Breast epithelium (tissue), 4 donors: ENCODE results near the gene TSPAN8. TPM values are rescaled to one million over a fixed set of nuclear protein-coding genes. Genes with fewer than 3 reads are reported as not detected.

Experiments
- DNase-seq, 2 donors: peaks; one replicate each; pipeline ENCODE4 v3.0.0-alpha.2; 2019; ENCODE audit warnings: low spot score in 2 of 2
- H3K27ac ChIP-seq, 2 donors: fragments of 200-600 bp; sonication (generic) in 1 of 2; one replicate each; pipeline ENCODE4 v1.5.1; 2016 to 2019; ENCODE audit warnings: mild to moderate bottlenecking in 1 of 2
- H3K27me3 ChIP-seq, 2 donors: fragments of 200-600 bp; sonication (generic) in 1 of 2; one replicate each; pipeline versions ENCODE4 v1.5.1 to v1.6.0; 2017 to 2019; ENCODE audit warnings: control low read depth in 1 of 2, mild to moderate bottlenecking in 1 of 2
- H3K36me3 ChIP-seq: fragments of 200-600 bp; one replicate; pipeline ENCODE4 v1.5.1; 2019
- H3K4me1 ChIP-seq, 2 donors: fragments of 200-600 bp; sonication (generic); one replicate each; pipeline ENCODE4 v1.5.1; 2016 to 2019; ENCODE audit warnings: control low read depth in 1 of 2
- H3K4me3 ChIP-seq, 3 donors: fragments of 200-600 bp; sonication (generic); 1 replicate in 2 of 3; 2 replicates in 1 of 3; pipeline ENCODE4 v1.5.1; 2016 to 2019; ENCODE audit warnings: mild to moderate bottlenecking in 3 of 3, moderate library complexity in 2 of 3
- H3K9me3 ChIP-seq, 2 donors: fragments of 200-600 bp; sonication (generic) in 1 of 2; one replicate each; pipeline ENCODE4 v1.5.1; 2016 to 2019; ENCODE audit warnings: control low read depth in 1 of 2
- POLR2A ChIP-seq: fragments of 450-650 bp; IDR thresholded peaks from one replicate; pipeline ENCODE4 v1.6.1; 2016; ENCODE audit warnings: antibody characterized with exemption, mild to moderate bottlenecking, moderate library complexity
- POLR2AphosphoS5 ChIP-seq, 3 donors: sonication (generic); formaldehyde crosslinking; IDR thresholded peaks; one replicate each; pipeline ENCODE4 v1.6.1; 2017; ENCODE audit warnings: antibody characterized with exemption in 3 of 3
- intact Hi-C: fragments of 100-400 bp; cut with DNase I; formaldehyde crosslinking; loops from one replicate; pipeline ENCODE4 v1.15.1; 2023; ENCODE audit warnings: low total_unique reads
- total RNA-seq, 3 donors: library from RNA; depleted of rRNA; stranded (reverse); fragments of >200 nt; gene quantifications; one replicate each; pipeline ENCODE4 v1.1.0, GENCODE V29; 2016
- TF ChIP-seq, protein P1 (sequence below), 3 donors: fragments of 450-650 bp; IDR thresholded peaks; one replicate each; pipeline ENCODE4 v1.5.1; 2016 to 2017; ENCODE audit warnings: antibody characterized with exemption in 3 of 3, mild to moderate bottlenecking in 3 of 3, moderate library complexity in 3 of 3

The TSPAN8 gene
- total RNA-seq, 3 donors from 2014 or later = 3.1 to 28.3 (median 18.4) TPM

DNA sequence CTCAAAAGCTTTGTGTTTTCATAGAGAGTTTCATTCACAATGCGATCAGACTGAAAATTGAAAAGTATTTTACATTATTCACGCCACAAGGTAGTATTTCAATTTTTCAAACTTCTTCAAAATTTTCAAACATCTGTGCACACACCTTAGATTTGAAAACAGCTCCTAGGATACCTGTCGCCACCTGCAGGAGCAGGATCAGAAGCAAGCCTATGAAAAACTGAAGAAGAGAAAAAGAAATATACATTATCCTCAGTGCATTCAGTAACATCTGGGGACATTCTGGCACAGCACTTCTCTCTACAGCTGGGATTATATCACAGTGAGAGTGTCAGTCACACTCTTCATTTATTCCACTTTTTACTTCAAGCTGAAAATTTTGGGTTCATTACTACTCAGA is 19.8 kb downstream of the TSPAN8 start:
- Histone ChIP-seq H3K4me1 (no peaks in the 10 kb centered on the region), H3K9me3 (no peaks in the 10 kb centered on the region), H3K27me3 (no peaks in the 10 kb centered on the region), H3K36me3 (no peaks in the 10 kb centered on the region), H3K4me3 (no peak overlapping the region), H3K27ac (no peak overlapping the region)
- TF ChIP-seq POLR2A (no peak), POLR2AphosphoS5 (IDR thresholded peaks at IDR 0.05) (no peak)
- TF ChIP-seq, protein P1, sequence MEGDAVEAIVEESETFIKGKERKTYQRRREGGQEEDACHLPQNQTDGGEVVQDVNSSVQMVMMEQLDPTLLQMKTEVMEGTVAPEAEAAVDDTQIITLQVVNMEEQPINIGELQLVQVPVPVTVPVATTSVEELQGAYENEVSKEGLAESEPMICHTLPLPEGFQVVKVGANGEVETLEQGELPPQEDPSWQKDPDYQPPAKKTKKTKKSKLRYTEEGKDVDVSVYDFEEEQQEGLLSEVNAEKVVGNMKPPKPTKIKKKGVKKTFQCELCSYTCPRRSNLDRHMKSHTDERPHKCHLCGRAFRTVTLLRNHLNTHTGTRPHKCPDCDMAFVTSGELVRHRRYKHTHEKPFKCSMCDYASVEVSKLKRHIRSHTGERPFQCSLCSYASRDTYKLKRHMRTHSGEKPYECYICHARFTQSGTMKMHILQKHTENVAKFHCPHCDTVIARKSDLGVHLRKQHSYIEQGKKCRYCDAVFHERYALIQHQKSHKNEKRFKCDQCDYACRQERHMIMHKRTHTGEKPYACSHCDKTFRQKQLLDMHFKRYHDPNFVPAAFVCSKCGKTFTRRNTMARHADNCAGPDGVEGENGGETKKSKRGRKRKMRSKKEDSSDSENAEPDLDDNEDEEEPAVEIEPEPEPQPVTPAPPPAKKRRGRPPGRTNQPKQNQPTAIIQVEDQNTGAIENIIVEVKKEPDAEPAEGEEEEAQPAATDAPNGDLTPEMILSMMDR (IDR thresholded peaks at IDR 0.05) = no peak
- intact Hi-C loops = no loop called here
- DNase-seq = no peak

DNA sequence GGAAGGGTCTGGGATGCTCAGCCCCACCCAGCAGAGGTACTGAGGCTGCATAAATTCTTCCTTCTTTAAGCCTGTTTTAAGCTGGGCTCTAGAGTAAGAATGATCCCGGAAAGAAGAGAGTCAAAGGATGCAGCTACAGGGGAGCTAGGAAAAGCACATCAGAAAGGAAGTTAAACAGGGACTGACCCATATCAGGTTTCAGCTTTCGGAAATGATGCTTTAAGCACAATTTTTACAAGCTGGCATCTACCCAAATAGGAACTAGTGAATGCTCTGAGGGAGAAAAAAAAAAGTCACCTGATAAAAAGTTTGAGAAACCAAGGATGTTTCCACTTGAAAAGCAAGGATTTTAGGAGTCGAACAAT is 22.0 kb downstream of the TSPAN8 start:
- no peak for DNase-seq
- H3K9me3 ChIP-seq = no peaks in the 10 kb centered on the region
- no peak overlapping the region for H3K4me3 ChIP-seq
- H3K36me3 ChIP-seq = no peaks in the 10 kb centered on the region
- TF ChIP-seq, protein P1 (IDR thresholded peaks at IDR 0.05) = no peak
- TF ChIP-seq POLR2A (no peak), POLR2AphosphoS5 (IDR thresholded peaks at IDR 0.05) (no peak)
- no peaks in the 10 kb centered on the region for H3K4me1 ChIP-seq
- H3K27me3 ChIP-seq = no peaks in the 10 kb centered on the region
- no peak overlapping the region for H3K27ac ChIP-seq
- intact Hi-C loops = no loop called here

GRCh38 chr12:71135077-71135811 is 22.6 kb downstream of the TSPAN8 start:
- Histone ChIP-seq H3K4me1 (no peaks in the 10 kb centered on the region), H3K36me3 (no peaks in the 10 kb centered on the region), H3K27ac (no peak overlapping the region), H3K27me3 (no peaks in the 10 kb centered on the region), H3K9me3 (no peaks in the 10 kb centered on the region), H3K4me3 (no peak overlapping the region)
- no peak for TF ChIP-seq POLR2AphosphoS5 (IDR thresholded peaks at IDR 0.05)
- TF ChIP-seq, protein P1 (IDR thresholded peaks at IDR 0.05) = no peak
- no peak for DNase-seq
- intact Hi-C loops = no loop called here

DNA sequence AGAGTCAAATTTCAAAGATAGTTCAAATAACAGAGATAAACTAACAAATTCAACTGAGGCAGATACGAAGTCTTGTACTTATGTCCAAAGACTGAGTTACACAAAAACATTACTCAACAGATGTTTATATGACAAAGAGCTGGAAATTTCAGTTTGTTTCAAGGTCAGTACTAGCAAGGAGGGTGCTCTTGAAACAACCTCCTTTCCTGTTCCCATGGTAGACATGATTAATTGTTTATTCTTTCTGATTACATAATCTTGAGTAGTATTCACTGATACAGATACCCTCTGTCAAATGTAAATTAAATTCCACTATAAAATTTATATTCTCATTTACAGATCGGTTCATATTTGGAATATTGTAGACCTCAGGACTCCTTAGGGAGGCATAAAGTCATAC is 23.4 kb downstream of the TSPAN8 start:
- Histone ChIP-seq H3K4me1 (no peaks in the 10 kb centered on the region), H3K9me3 (no peaks in the 10 kb centered on the region), H3K27ac (no peak overlapping the region), H3K36me3 (no peaks in the 10 kb centered on the region), H3K4me3 (no peak overlapping the region), H3K27me3 (no peaks in the 10 kb centered on the region)
- intact Hi-C loops = no loop called here
- no peak for DNase-seq
- TF ChIP-seq POLR2A (no peak), POLR2AphosphoS5 (IDR thresholded peaks at IDR 0.05) (no peak)
- TF ChIP-seq, protein P1 (IDR thresholded peaks at IDR 0.05) = no peak

DNA sequence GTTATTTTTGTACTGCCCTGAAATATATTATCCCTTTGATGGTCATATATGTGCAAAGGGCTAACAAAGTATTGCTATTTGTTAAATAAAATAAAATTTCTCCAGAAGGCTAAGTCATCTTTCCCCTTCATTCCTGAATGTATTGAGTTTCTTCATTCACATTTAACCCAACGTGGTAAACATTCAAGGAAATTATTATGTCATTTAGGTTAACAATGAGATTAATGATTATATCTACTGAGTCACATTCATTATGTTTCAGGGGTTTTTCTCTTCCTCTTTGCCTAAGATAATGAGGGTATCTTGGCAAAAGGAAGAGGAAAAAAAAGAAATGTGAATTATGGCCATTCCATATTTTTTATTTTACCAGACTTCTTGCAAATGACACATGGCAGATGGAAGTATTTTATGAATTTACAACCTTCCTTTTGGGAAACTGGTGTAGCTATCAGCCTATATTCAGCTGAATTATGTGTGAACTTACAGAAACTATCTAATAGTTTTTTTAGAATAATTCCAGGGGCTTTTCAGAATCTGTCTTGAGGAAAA is 27.2 kb downstream of the TSPAN8 start:
- intact Hi-C loops = no loop called here
- no peaks in the 10 kb centered on the region for H3K4me1 ChIP-seq
- H3K27me3 ChIP-seq = no peaks in the 10 kb centered on the region
- no peaks in the 10 kb centered on the region for H3K9me3 ChIP-seq
- H3K36me3 ChIP-seq = no peaks in the 10 kb centered on the region
- no peak overlapping the region for H3K27ac ChIP-seq
- TF ChIP-seq POLR2AphosphoS5 (IDR thresholded peaks at IDR 0.05) (no peak), POLR2A (no peak)
- TF ChIP-seq, protein P1 (IDR thresholded peaks at IDR 0.05) = no peak
- H3K4me3 ChIP-seq = no peak overlapping the region
- DNase-seq = no peak
